GM12864 (cell line): ENCODE results near the gene SDR42E2.
"Not testable (repeated sequence)": the region's sequence is repeated elsewhere in the genome, so short reads cannot be mapped to it uniquely, and the experiment has no call there.

Source experiments
- DNase-seq: peaks from one replicate; pipeline ENCODE4 v3.0.0-alpha.2; 2011; ENCODE audit warnings: low read depth
- H3K4me3 ChIP-seq: 2 replicates; pipeline ENCODE4 v1.5.1; 2011; ENCODE audit warnings: mild to moderate bottlenecking, low read depth, low read length, control low read depth
- TF ChIP-seq, protein P1 (sequence below): IDR thresholded peaks from 2 replicates; pipeline ENCODE4 v1.5.1; 2011; ENCODE audit warnings: low read depth, mild to moderate bottlenecking, moderate library complexity, low read length, control low read depth, inconsistent platforms; ENCODE audit errors: missing control alignments

Gene SDR42E2

DNA sequence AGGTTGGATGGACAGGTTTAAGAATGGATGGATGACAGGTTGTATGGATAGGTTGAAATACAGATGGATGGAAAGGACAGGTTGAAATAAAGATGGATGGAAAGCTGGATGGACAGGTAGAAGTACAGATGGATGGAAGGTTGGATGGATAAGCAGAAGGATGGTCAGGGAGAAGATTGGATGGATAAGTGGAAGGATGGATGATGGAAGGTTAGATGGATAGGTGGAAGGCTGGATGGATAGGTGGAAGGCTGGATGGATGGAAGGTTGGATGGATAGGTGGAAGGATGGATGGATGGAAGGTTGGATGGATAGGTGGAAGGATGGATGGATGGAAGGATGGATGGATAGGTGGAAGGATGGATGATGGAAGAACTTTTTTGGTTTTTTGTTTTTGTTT, 905 bp upstream of the SDR42E2 start:
- no peak overlapping the region for H3K4me3 ChIP-seq
- no peak for DNase-seq
- TF ChIP-seq, protein P1, sequence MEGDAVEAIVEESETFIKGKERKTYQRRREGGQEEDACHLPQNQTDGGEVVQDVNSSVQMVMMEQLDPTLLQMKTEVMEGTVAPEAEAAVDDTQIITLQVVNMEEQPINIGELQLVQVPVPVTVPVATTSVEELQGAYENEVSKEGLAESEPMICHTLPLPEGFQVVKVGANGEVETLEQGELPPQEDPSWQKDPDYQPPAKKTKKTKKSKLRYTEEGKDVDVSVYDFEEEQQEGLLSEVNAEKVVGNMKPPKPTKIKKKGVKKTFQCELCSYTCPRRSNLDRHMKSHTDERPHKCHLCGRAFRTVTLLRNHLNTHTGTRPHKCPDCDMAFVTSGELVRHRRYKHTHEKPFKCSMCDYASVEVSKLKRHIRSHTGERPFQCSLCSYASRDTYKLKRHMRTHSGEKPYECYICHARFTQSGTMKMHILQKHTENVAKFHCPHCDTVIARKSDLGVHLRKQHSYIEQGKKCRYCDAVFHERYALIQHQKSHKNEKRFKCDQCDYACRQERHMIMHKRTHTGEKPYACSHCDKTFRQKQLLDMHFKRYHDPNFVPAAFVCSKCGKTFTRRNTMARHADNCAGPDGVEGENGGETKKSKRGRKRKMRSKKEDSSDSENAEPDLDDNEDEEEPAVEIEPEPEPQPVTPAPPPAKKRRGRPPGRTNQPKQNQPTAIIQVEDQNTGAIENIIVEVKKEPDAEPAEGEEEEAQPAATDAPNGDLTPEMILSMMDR = no peak

DNA sequence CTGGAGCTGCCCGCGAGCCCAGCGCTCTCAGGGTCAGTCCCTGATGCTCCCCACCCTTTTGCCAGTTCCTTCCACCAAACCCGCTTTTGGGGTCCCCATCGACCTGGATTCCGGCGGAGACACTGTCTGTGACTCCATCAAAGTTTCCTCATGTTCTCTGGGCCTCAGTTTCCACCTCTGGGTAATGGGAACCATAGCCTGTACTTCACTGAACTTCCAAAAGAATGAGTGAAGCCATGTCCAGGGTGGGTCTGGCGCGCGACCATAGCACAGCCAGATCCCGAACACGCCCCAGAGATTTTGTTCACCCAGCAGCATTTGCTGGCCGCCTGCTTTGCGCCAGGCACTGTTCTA, 327 bp downstream of the SDR42E2 start:
- no peak overlapping the region for H3K4me3 ChIP-seq
- TF ChIP-seq, protein P1 = no peak
- DNase-seq = no peak

DNA sequence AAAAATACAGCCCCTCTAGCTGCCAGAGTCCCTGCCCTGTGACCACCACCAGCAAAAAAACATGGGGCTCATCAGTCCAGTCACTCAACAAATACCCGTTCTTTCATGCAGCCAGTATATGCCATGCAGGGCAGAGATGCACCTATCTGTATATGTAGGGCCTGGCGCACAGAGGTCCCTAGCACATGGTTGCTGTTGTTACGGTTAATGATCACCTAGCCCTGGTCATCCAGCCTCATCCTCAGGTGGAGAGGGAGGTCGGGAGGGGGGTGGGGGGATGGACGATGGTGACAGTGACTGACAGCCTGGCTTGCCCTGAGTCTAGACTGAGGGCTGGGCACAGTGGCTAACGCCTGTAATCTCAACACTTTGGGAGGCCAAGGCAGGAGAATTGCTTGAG, 1.5 kb downstream of the SDR42E2 start:
- DNase-seq = no peak
- TF ChIP-seq, protein P1 = no peak
- no peak overlapping the region for H3K4me3 ChIP-seq

DNA sequence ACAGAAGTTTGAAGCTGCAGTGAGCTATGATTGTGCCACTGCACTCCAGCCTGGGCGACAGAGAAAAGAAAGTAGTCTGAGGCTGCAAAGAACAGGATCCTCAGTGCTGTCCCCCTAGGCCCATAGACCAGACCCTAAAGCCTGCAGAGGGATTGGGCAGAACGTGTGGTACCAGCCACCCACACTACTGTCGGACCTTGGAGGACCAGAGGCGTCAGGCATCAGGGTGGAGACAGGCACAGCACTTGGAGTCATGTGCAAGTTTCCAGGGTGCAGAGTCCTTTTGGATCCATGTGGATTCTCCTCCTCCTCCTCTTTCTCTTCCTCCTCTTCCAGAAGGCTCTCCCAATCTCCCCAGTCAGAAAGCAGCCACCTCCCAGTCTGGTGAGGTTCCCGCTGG, 2.2 kb downstream of the SDR42E2 start:
- no peak overlapping the region for H3K4me3 ChIP-seq
- no peak for DNase-seq
- TF ChIP-seq, protein P1 = no peak

DNA sequence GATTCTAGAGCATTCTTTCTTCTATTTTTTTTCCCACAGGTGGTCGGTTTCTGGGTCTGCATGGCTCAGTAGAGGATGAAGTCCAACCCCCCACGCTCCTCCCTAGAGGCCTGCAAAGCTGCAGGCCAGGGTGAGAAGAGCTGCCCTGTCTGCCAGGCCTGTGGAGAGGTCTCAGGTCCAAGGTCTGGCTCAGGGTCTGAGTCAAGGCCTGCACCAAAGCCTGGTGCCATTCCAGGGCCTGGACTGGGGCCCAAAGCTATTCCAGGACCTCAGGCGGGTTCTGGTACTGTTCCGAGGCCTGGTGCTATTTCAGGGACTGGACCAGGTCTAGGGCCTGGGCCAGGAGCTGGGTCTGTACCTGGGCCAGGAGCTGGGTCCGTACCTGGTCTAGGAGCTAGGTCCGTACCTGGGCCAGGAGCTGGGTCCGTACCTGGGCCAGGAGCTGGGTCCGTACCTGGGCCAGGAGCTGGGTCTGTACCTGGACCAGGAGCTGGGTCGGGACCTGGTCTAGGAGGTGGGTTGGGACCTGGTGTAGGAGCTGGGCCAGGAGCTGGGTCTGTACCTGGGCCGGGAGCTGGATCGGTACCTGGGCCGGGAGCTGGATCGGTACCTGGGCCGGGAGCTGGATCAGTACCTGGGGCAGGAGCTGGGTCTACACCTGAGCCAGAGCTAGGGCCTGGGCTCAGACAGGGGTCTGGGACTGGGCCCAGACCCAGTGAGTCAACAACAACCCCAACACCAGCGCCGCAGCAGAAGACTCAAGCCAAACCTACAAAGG, 3.4 kb downstream of the SDR42E2 start:
- TF ChIP-seq, protein P1 = no peak
- H3K4me3 ChIP-seq = no peak overlapping the region
- DNase-seq = no peak

DNA sequence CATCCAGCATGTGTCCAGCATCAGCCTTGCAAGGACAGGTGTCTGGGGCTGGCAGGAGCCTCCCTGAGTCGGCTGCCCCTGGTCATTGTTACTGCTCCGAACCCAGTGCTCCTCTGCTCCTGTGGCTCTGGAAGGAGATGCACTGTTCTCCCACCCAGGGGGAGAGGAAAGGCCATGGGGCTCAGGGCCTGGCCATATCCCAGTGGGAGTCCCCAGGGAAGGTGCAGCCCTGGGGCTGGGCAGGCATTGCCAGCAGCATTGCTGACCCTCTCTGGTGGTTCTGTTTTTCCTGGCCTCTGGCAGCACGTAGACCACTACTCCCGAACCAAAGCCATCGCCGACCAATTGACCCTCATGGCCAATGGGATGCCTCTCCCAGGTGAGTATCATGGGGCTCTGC, 9.6 kb downstream of the SDR42E2 start:
- TF ChIP-seq, protein P1 = no peak
- no peak overlapping the region for H3K4me3 ChIP-seq
- DNase-seq = no peak

DNA sequence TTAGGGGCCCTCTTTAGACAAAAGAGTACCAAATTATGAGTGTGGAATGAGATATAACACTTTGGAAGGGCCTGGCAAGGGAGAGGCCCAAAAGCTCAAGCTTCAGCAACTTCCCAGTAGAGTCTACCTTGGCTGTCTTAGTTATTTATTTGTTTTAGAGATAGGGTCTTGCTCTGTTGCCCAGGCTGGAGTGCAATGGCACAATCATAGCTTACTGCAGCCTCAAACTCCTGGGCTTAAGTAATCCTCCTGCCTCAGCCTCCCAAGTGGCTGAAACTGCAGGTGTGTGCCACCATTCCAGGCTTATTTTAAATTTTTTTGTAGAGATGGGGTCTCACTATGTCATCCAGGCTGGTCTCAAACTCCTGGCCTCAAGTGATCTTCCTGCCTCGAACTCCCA, 10.3 kb downstream of the SDR42E2 start:
- not testable (repeated sequence) for H3K4me3 ChIP-seq, DNase-seq

DNA sequence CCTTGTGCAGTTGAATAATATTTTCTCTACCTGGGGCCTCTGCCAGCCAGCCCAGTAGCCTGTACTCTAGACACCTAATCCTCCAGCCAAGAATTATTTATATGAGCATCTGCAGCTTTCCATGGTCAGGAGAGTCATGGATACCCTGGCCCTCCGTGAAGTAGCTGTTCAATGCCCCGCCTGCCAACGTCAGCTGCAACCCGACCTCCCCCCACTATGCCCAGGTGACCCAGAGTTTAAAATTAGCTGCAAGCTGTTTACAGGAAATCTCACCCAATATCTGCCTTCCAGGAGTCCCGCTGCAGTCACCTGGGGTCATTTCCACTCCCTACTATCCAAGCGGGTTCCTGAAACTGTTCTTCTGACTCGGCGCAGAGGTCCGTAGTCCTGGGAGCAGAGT, 12.3 kb downstream of the SDR42E2 start:
- H3K4me3 ChIP-seq = no peak overlapping the region
- no peak for DNase-seq
- TF ChIP-seq, protein P1 = no peak
